DOHH2 (cell line): ENCODE measurements around the gene FAM117B.

ENCODE experiments used
- CTCF ChIP-seq: fragments of 200-600 bp; sonication (generic); IDR thresholded peaks from one replicate; pipeline ENCODE4 v1.5.1; 2014; ENCODE audit warnings: antibody characterized with exemption, mild to moderate bottlenecking, low read depth, low read length; ENCODE audit not compliant: poor library complexity, severe bottlenecking
- EZH2phosphoT487 ChIP-seq: fragments of 200-600 bp; sonication (generic); IDR thresholded peaks from 2 replicates; pipeline ENCODE4 v1.6.1; 2017; ENCODE audit warnings: borderline replicate concordance, mild to moderate bottlenecking, antibody characterized with exemption, low read length, moderate library complexity, mixed read lengths

- no peak for TF ChIP-seq CTCF
- no peak for TF ChIP-seq EZH2phosphoT487
Measured at GRCh38 chr2:202716114-202716718, 81.4 kb downstream of the FAM117B start.
